PFSK-1 (cell line): Measurements from ENCODE around the gene ATP2B2.

ENCODE experiments used
- POLR2AphosphoS5 ChIP-seq: IDR thresholded peaks from 2 replicates; pipeline ENCODE4 v1.6.1; 2012; ENCODE audit warnings: low read depth, mild to moderate bottlenecking, control low read depth, low read length, moderate library complexity
- TF ChIP-seq, protein P1 (sequence below), 2 experiments: IDR thresholded peaks; 2 replicates each; pipeline versions ENCODE4 v1.6.1 to v1.8.0; 2011 to 2012; ENCODE audit warnings: low read depth in 2 of 2, low read length in 2 of 2, control low read depth in 1 of 2, inconsistent platforms in 1 of 2, mild to moderate bottlenecking in 1 of 2, moderate library complexity in 1 of 2; ENCODE audit not compliant: insufficient read depth in 1 of 2

DNA sequence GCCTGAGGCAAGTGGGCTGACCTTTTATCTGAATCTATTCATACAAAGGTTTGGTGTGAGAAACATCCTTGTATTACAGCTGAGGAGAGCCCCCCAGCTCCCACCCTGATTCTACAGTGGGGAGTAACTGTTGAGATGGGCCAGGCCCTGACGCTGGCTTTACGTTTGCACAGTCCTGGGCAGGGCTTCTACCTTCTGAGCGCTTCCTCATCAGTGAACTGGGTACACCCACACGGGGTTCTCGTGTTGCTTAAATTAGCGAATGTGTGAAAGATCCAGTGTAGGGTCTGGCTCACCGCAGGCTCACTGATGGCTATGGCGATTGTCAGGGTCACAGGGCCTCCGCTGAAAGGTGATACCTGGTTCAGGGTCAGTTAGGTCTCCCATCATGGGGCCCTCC, 205.3 kb downstream of the ATP2B2 start:
- TF ChIP-seq, protein P1, sequence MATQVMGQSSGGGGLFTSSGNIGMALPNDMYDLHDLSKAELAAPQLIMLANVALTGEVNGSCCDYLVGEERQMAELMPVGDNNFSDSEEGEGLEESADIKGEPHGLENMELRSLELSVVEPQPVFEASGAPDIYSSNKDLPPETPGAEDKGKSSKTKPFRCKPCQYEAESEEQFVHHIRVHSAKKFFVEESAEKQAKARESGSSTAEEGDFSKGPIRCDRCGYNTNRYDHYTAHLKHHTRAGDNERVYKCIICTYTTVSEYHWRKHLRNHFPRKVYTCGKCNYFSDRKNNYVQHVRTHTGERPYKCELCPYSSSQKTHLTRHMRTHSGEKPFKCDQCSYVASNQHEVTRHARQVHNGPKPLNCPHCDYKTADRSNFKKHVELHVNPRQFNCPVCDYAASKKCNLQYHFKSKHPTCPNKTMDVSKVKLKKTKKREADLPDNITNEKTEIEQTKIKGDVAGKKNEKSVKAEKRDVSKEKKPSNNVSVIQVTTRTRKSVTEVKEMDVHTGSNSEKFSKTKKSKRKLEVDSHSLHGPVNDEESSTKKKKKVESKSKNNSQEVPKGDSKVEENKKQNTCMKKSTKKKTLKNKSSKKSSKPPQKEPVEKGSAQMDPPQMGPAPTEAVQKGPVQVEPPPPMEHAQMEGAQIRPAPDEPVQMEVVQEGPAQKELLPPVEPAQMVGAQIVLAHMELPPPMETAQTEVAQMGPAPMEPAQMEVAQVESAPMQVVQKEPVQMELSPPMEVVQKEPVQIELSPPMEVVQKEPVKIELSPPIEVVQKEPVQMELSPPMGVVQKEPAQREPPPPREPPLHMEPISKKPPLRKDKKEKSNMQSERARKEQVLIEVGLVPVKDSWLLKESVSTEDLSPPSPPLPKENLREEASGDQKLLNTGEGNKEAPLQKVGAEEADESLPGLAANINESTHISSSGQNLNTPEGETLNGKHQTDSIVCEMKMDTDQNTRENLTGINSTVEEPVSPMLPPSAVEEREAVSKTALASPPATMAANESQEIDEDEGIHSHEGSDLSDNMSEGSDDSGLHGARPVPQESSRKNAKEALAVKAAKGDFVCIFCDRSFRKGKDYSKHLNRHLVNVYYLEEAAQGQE (IDR thresholded peaks at IDR 0.05; ENCODE audit: insufficient read depth in 1 of 2, low read depth in 2 of 2, low read length in 2 of 2) = no peak
- no peak for TF ChIP-seq POLR2AphosphoS5
